ENCODE data around the gene GTF2IRD1. TPM values are rescaled to one million over a fixed set of nuclear protein-coding genes. Genes with fewer than 3 reads are reported as not detected.

The GTF2IRD1 gene, protein sequence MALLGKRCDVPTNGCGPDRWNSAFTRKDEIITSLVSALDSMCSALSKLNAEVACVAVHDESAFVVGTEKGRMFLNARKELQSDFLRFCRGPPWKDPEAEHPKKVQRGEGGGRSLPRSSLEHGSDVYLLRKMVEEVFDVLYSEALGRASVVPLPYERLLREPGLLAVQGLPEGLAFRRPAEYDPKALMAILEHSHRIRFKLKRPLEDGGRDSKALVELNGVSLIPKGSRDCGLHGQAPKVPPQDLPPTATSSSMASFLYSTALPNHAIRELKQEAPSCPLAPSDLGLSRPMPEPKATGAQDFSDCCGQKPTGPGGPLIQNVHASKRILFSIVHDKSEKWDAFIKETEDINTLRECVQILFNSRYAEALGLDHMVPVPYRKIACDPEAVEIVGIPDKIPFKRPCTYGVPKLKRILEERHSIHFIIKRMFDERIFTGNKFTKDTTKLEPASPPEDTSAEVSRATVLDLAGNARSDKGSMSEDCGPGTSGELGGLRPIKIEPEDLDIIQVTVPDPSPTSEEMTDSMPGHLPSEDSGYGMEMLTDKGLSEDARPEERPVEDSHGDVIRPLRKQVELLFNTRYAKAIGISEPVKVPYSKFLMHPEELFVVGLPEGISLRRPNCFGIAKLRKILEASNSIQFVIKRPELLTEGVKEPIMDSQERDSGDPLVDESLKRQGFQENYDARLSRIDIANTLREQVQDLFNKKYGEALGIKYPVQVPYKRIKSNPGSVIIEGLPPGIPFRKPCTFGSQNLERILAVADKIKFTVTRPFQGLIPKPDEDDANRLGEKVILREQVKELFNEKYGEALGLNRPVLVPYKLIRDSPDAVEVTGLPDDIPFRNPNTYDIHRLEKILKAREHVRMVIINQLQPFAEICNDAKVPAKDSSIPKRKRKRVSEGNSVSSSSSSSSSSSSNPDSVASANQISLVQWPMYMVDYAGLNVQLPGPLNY
- total RNA-seq (10 to 100 TPM in 3 of 6 donors, 1 to 10 TPM in 3; 7.1 to 12.6 (median 9.9) TPM), polyA plus RNA-seq (10 to 100 TPM in 1 of 2 donors, 1 to 10 TPM in 1; 8.1 to 15.9 TPM)

DNA sequence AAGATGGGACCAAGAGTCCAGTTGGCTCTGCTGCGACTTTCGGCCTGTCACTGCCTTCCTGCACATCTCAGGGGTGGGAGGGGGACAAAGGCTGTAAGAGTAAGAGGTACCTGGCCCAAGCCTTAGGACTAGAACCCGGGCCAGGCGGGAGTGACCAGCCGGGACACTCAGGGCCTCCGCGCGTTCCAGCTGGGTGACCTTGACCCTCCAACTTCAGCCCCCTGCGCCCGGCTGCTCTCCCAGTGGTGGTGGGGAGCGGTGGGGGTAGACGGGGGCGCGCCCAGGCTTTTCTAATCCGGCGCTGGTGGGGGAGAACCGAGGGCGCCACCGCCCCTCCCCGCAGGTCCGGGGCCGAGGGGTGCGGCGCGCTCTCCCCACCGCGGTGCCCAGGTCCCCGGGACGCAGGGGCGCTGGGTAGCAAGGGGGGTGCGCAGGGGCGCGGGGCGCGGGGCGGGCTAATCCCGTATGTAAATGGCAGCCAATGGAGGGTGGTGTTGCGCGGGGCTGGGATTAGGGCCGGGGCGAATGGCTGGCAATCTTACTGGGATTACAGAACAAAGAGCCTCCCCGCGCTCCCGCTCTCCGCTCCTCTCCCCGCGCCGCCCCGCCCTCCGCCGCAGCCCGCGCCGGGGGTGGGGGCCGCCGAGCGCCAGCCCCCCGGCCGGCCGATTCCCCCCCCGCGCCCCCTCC, at the start of gene GTF2IRD1:
GTF2IRD1 (plus strand) TSS at position 585 of the 690 bp plus-strand sequence. CDS start 54,175 bp downstream, outside the sequence.
- intact Hi-C loops (cut with DNase I): loop anchor here in 1 of 3 donors (10.0 kb wide), 1 partner anchor 81 kb away; no protein-coding TSS in a partner anchor
- WGBS, 2 donors: 1 to 3% methylated on average over 27 to 62 of the region's 62 CpGs

DNA sequence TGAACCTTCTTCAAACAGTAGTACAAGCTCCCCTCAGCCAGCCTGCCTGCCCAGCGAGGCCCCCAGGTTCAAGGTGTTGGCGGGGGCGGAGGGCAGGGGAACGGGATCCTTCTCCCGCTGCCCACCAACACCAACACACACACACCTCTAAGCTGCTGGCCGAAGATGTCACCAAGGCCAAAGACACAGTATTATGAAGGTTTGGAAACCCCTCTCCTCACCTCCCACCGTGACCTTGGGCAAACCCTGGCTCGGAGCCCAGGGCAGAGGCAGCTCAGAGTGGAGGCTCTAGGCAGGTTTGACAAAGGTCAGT, 49.4 kb upstream of the GTF2IRD1 start:
- Histone ChIP-seq H3K9me3 (no peaks in the 10 kb centered on the region), H3K36me3 (peaks cover 0 to 11% (median 0%) of the 10 kb centered on the region in 3 donors), H3K27me3 (no peaks in the 10 kb centered on the region), H3K27ac (no peak overlapping the region), H3K4me1 (no peaks in the 10 kb centered on the region), H3K4me3 (no peak overlapping the region)
- ATAC-seq (no peak), DNase-seq (no peak), FAIRE-seq (no peak)
- WGBS, 2 donors: 83 to 84% methylated on average over 8 of the region's 8 CpGs
- intact Hi-C loops (cut with DNase I): loop anchor here (5.0 to 10.0 kb wide), 2 partner anchors 190 to 197 kb away; partner anchors contain the start of gene LAT2 (in 1 of the 3)
- TF ChIP-seq, protein P1, sequence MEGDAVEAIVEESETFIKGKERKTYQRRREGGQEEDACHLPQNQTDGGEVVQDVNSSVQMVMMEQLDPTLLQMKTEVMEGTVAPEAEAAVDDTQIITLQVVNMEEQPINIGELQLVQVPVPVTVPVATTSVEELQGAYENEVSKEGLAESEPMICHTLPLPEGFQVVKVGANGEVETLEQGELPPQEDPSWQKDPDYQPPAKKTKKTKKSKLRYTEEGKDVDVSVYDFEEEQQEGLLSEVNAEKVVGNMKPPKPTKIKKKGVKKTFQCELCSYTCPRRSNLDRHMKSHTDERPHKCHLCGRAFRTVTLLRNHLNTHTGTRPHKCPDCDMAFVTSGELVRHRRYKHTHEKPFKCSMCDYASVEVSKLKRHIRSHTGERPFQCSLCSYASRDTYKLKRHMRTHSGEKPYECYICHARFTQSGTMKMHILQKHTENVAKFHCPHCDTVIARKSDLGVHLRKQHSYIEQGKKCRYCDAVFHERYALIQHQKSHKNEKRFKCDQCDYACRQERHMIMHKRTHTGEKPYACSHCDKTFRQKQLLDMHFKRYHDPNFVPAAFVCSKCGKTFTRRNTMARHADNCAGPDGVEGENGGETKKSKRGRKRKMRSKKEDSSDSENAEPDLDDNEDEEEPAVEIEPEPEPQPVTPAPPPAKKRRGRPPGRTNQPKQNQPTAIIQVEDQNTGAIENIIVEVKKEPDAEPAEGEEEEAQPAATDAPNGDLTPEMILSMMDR (IDR thresholded peaks at IDR 0.05): no peak

More for the DNA sequence above, at the start of gene GTF2IRD1:
- H3K4me1 ChIP-seq: peaks cover 0 to 9% (median 4%) of the 10 kb centered on the region in 3 donors
- H3K9me3 ChIP-seq: no peaks in the 10 kb centered on the region
- peak; percentile 44 to 66 (median 54) for ATAC-seq
- H3K36me3 ChIP-seq: no peaks in the 10 kb centered on the region
- TF ChIP-seq, protein P1 (IDR thresholded peaks at IDR 0.05): no peak
- DNase-seq: peak in 5 of 6 donors; percentile 67 to 83 (median 71)
- peak within 1 kb of the TSS; percentile 56 to 83 (median 77) for H3K27ac ChIP-seq
- no peak for FAIRE-seq
- no peaks in the 10 kb centered on the region for H3K27me3 ChIP-seq
- peak within 1 kb of the TSS; percentile 53 to 82 (median 64) for H3K4me3 ChIP-seq

DNA sequence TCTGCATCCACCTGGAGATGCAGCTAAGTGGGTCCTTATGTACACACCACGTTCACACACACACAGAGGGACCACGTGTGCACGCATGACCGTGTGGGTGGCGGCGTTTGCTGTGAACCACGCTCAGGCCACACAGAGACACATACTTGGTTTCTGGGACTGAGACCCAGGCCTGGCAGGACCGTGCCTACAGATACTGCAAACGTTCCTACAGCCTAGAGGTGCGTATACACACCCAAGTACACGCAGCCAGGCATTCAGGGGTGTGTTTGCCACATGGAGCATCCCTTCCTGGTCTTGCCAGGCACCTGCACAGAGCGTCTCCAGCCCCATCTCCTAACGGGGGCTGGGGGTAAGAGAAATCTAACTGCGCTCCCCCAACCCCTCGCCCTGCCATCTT, 49.0 kb upstream of the GTF2IRD1 start:
- Histone ChIP-seq H3K27me3 (no peaks in the 10 kb centered on the region), H3K27ac (no peak overlapping the region), H3K4me1 (no peaks in the 10 kb centered on the region), H3K9me3 (no peaks in the 10 kb centered on the region), H3K36me3 (peaks cover 0 to 11% (median 0%) of the 10 kb centered on the region in 3 donors), H3K4me3 (no peak overlapping the region)
- WGBS, 2 donors: 85 to 86% methylated on average over 15 of the region's 15 CpGs
- intact Hi-C loops (cut with DNase I): loop anchor here (5.0 to 10.0 kb wide), 2 partner anchors 190 to 197 kb away; partner anchors contain the start of gene LAT2 (in 1 of the 3)
- TF ChIP-seq, protein P1 (IDR thresholded peaks at IDR 0.05): no peak
- FAIRE-seq (no peak), DNase-seq (no peak), ATAC-seq (no peak)

DNA sequence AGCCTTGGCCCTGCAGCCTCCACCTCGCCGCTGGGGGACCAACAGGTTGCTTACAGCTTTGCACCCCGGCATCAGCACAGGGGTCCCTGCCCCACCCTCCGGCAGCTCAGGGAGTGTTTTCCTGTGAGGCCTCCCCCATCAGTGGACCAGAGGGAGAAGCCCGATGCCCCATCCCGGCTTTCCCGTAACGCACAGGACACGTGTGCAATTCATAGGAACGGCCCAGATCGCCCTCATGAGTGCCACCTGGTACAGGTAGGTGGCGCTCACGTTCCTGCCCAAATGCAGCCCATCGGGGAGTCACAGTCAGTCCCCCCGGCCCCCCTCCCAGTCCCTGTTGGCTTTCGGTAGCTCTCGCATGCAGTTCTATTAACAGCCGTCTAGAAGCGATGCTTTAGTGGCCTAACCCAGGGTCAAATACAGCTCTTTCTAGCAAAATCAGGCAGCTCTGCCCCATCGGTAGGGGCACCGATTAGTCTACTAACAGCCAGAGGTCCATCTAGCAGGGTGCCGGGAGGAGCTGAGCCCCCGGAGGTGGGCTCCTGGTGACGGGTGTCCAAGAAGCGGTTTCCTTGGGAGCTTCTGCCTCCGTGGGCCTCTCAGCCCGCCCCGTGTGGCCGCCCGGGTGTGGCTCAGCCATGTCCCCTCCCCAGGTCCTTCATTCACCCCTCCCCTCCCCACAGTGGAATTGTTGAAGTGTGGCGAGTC, 48.4 kb upstream of the GTF2IRD1 start:
- TF ChIP-seq, protein P1 (IDR thresholded peaks at IDR 0.05): no peak
- H3K27ac ChIP-seq: no peak overlapping the region
- H3K4me3 ChIP-seq: no peak overlapping the region
- no peaks in the 10 kb centered on the region for H3K4me1 ChIP-seq
- ATAC-seq (no peak), DNase-seq (peak in 1 of 6 donors; percentile 62), FAIRE-seq (no peak)
- H3K36me3 ChIP-seq: peaks cover 0 to 11% (median 0%) of the 10 kb centered on the region in 3 donors
- intact Hi-C loops (cut with DNase I): loop anchor here in 1 of 3 donors (10.0 kb wide), 1 partner anchor 191 kb away; the partner anchor contains the start of gene LAT2
- WGBS, 2 donors: 82 to 85% methylated on average over 28 to 31 of the region's 31 CpGs
- H3K9me3 ChIP-seq: no peaks in the 10 kb centered on the region
- H3K27me3 ChIP-seq: no peaks in the 10 kb centered on the region
